GM12878 (cell line): Measurements from ENCODE around the gene SCAI.

Experiments used
- HDAC2 ChIP-seq: fragments of 200-600 bp; sonication (generic); IDR thresholded peaks from 2 replicates; pipeline ENCODE4 v1.6.1; 2017
- JUND ChIP-seq: IDR thresholded peaks from 2 replicates; pipeline ENCODE4 v1.6.1; 2012; ENCODE audit warnings: low read depth, mild to moderate bottlenecking, low read length, improper control_type of control experiment, moderate library complexity
- NFYB ChIP-seq: IDR thresholded peaks from 2 replicates; pipeline ENCODE4 v1.6.1; 2011; ENCODE audit warnings: low read depth, mild to moderate bottlenecking, low read length, improper control_type of control experiment, moderate library complexity; ENCODE audit not compliant: insufficient read depth
- NR2C1 ChIP-seq: fragments of 450-650 bp; IDR thresholded peaks from 2 replicates; pipeline ENCODE4 v1.6.1; 2017; ENCODE audit warnings: antibody characterized with exemption, mild to moderate bottlenecking, moderate library complexity
- PML ChIP-seq: IDR thresholded peaks from 2 replicates; pipeline ENCODE4 v1.6.1; 2012; ENCODE audit warnings: low read length, inconsistent platforms
- POLR2A ChIP-seq: IDR thresholded peaks from 2 replicates; pipeline ENCODE4 v1.6.1; 2011; ENCODE audit warnings: low read depth, mild to moderate bottlenecking, low read length
- SMARCA5 ChIP-seq: fragments of 450-650 bp; IDR thresholded peaks from 2 replicates; pipeline ENCODE4 v1.6.1; 2017; ENCODE audit warnings: mild to moderate bottlenecking
- TF ChIP-seq, protein P1 (sequence below): fragments of 450-650 bp; IDR thresholded peaks from 2 replicates; pipeline ENCODE4 v1.6.1; 2017; ENCODE audit warnings: antibody characterized with exemption, mild to moderate bottlenecking, moderate library complexity
- TF ChIP-seq, protein P2 (sequence below), 3 experiments: IDR thresholded peaks in 2 of 3; conservative IDR thresholded peaks in 1 of 3; 2 replicates each; pipeline ENCODE4 v1.5.1; 2011; ENCODE audit warnings: low read depth in 3 of 3, low read length in 3 of 3, mild to moderate bottlenecking in 3 of 3, control low read depth in 2 of 3, moderate library complexity in 2 of 3, inconsistent platforms in 1 of 3, mixed read lengths in 1 of 3; ENCODE audit not compliant: control insufficient read depth in 2 of 3, insufficient read depth in 1 of 3; ENCODE audit errors: extremely low read depth in 1 of 3

DNA sequence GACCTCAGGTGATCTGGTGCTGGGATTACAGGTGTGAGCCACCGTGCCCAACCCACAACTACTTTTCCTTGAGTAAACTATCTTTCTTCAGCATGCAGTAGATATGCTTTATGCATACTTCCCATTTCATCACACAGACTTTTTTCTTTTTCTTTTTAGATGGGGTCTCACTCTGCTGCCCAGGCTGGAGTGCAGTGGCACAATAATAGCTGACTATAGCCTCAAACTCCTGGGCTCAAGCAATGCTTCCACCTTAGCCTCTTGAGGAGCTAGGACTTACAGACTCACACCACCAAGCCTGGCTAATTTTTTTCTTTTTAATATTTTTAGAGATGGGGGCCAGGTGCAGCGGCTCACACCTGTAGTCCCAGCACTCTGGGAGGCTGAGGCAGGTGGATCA lies 23.4 kb upstream of the SCAI start:
- no peak for TF ChIP-seq HDAC2
- TF ChIP-seq, protein P1, sequence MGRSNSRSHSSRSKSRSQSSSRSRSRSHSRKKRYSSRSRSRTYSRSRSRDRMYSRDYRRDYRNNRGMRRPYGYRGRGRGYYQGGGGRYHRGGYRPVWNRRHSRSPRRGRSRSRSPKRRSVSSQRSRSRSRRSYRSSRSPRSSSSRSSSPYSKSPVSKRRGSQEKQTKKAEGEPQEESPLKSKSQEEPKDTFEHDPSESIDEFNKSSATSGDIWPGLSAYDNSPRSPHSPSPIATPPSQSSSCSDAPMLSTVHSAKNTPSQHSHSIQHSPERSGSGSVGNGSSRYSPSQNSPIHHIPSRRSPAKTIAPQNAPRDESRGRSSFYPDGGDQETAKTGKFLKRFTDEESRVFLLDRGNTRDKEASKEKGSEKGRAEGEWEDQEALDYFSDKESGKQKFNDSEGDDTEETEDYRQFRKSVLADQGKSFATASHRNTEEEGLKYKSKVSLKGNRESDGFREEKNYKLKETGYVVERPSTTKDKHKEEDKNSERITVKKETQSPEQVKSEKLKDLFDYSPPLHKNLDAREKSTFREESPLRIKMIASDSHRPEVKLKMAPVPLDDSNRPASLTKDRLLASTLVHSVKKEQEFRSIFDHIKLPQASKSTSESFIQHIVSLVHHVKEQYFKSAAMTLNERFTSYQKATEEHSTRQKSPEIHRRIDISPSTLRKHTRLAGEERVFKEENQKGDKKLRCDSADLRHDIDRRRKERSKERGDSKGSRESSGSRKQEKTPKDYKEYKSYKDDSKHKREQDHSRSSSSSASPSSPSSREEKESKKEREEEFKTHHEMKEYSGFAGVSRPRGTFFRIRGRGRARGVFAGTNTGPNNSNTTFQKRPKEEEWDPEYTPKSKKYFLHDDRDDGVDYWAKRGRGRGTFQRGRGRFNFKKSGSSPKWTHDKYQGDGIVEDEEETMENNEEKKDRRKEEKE = no peak
- no peak for TF ChIP-seq NR2C1
- no peak for TF ChIP-seq SMARCA5
- TF ChIP-seq, protein P2, sequence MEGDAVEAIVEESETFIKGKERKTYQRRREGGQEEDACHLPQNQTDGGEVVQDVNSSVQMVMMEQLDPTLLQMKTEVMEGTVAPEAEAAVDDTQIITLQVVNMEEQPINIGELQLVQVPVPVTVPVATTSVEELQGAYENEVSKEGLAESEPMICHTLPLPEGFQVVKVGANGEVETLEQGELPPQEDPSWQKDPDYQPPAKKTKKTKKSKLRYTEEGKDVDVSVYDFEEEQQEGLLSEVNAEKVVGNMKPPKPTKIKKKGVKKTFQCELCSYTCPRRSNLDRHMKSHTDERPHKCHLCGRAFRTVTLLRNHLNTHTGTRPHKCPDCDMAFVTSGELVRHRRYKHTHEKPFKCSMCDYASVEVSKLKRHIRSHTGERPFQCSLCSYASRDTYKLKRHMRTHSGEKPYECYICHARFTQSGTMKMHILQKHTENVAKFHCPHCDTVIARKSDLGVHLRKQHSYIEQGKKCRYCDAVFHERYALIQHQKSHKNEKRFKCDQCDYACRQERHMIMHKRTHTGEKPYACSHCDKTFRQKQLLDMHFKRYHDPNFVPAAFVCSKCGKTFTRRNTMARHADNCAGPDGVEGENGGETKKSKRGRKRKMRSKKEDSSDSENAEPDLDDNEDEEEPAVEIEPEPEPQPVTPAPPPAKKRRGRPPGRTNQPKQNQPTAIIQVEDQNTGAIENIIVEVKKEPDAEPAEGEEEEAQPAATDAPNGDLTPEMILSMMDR (IDR thresholded peaks at IDR 0.05 in 2 of 3, conservative IDR thresholded peaks at IDR 0.05 in 1 of 3; ENCODE audit: control insufficient read depth in 2 of 3, extremely low read depth in 1 of 3, insufficient read depth in 1 of 3, low read depth in 3 of 3, low read length in 3 of 3) = no peak
- no peak for TF ChIP-seq JUND
- TF ChIP-seq POLR2A = no peak
- no peak for TF ChIP-seq PML
- no peak for TF ChIP-seq NFYB
